ENCODE results near the gene LPO. TPM values are rescaled to one million over a fixed set of nuclear protein-coding genes. Genes with fewer than 3 reads are reported as not detected.

The LPO gene
- total RNA-seq, 1 experiment from 2014 or later = not detected

DNA sequence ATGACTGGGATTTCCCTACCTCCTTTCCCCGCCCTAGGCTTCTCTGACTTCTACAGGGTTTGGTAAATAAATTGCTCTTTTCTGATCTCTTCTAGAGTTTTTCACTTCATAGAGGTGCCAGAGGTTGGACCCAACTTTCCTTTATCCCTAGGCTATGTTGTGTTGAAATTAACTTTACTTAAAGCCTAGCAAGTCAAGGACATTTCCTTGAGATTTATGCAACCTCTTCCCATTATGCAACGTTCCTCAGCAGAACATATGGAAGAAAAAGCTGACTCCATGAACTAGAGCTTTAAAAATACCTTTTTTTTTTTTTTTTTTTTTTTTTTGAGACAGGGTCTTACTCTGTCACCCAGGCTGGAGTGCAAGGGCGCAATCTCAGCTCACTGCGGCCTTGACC, 26.9 kb downstream of the LPO start:
- Mint-ChIP-seq H3K4me3 (ENCODE audit: low read depth, unreplicated experiment) (no peak overlapping the region), H3K4me1 (ENCODE audit: low read depth, unreplicated experiment) (no peaks in the 10 kb centered on the region), H3K27me3 (ENCODE audit: unreplicated experiment) (peaks cover 98% of the 10 kb centered on the region), H3K9me3 (ENCODE audit: low read depth, unreplicated experiment) (no peaks in the 10 kb centered on the region), H3K27ac (ENCODE audit: unreplicated experiment) (no peak overlapping the region), H3K36me3 (ENCODE audit: insufficient read depth, unreplicated experiment) (no peaks in the 10 kb centered on the region)
- intact Hi-C loops (cut with micrococcal nuclease; ENCODE audit: unreplicated experiment) = no loop called here
- DNase-seq = no peak
- no peak for TF ChIP-seq CTCF (IDR thresholded peaks at IDR 0.05; ENCODE audit: unreplicated experiment)
- BruUV-seq (replicated peaks) = no TSS peak
- CTCF ChIA-PET = interaction anchor here (0.6 kb wide), 1 partner anchor 46 kb away, joined by 6 read pairs; no protein-coding TSS in a partner anchor

DNA sequence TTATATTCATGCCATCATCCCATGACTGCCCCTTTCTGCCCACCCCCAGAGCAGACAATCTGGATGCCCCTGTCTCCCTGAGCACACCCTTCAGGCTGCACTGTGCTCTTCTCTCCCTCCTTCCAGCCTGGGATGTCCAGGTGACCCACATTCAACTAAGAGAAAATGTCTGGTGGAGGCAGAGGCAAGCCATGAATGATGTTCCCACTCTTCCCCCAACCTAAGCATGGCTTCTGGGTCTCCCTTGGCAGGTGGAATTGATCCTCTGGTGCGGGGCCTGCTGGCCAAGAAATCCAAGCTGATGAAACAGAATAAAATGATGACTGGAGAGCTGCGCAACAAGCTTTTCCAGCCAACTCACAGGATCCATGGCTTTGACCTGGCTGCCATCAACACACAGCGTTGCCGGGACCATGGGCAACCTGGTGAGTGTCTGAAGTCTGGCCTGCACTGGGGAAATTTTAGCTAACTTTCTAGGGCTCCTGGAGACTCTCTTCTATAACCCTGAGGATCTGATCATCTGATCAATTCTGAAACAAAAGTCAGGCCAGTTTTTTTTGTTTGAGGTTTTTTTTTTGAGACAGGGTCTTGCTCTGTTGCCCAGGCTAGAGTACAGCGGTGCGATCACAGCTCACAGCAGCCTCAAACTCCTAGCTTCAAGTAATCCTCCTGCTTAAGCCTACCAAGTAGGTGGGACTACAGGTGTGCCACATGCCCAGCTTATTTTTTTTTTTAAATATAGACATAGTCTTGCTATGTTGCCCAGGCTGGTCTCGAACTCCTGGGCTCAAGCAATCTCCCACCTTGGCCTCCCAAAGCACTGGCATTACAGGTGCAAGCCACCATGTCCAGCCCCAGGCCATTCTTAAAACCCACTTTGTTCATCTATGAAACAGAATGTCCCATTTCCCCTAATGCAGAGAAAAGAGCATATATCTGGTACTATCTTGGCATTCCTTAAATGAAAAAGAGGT, 27.8 kb downstream of the LPO start:
- Mint-ChIP-seq H3K9me3 (ENCODE audit: low read depth, unreplicated experiment) (no peaks in the 10 kb centered on the region), H3K27ac (ENCODE audit: unreplicated experiment) (no peak overlapping the region), H3K27me3 (ENCODE audit: unreplicated experiment) (peaks cover 90% of the 10 kb centered on the region), H3K36me3 (ENCODE audit: insufficient read depth, unreplicated experiment) (no peaks in the 10 kb centered on the region), H3K4me3 (ENCODE audit: low read depth, unreplicated experiment) (no peak overlapping the region), H3K4me1 (ENCODE audit: low read depth, unreplicated experiment) (no peaks in the 10 kb centered on the region)
- no peak for DNase-seq
- intact Hi-C loops (cut with micrococcal nuclease; ENCODE audit: unreplicated experiment) = no loop called here
- CTCF ChIA-PET = no interaction called here
- no TSS peak for BruUV-seq (replicated peaks)
- no peak for TF ChIP-seq CTCF (IDR thresholded peaks at IDR 0.05; ENCODE audit: unreplicated experiment)

DNA sequence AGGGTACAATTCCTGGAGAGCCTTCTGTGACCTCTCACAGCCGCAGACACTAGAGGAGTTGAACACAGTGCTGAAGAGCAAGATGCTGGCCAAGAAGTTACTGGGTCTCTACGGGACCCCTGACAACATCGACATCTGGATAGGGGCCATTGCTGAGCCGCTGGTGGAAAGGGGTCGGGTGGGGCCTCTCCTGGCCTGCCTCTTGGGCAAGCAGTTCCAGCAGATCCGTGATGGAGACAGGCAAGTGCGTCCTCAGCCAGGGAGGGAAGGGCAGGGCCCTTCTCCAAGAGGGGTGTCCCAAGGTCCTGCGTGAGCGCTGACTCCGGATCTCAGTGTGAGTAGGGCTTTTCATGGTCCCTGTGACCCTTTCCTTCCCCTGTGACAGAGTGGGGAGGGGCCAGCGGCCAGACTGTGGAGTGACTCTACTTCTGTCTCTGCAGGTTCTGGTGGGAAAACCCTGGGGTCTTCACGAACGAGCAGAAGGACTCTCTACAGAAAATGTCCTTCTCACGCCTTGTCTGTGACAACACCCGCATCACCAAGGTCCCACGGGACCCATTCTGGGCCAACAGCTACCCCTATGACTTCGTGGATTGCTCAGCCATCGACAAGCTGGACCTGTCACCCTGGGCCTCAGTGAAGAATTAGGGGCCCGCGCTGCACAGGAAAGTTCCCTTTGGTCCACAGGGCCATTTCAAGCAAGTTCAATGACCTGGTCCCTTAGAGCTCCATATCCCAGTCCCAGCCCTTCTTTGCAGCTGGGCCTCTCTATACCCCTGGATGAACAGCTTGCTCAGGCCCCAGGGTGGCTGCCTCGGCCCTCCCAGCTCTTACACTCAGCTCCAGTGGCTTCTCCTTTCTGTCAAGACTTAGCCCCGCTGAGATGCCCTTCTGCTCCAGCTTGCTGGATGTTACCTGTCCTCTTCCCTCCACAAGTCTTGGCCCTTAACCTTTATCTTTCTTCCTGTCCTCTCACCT, 29.3 kb downstream of the LPO start:
- intact Hi-C loops (cut with micrococcal nuclease; ENCODE audit: unreplicated experiment) = no loop called here
- no peak overlapping the region for H3K27ac Mint-ChIP-seq (ENCODE audit: unreplicated experiment)
- H3K27me3 Mint-ChIP-seq (ENCODE audit: unreplicated experiment) = peaks cover 86% of the 10 kb centered on the region
- no TSS peak for BruUV-seq (replicated peaks)
- no peaks in the 10 kb centered on the region for H3K9me3 Mint-ChIP-seq (ENCODE audit: low read depth, unreplicated experiment)
- DNase-seq = no peak
- no peak for TF ChIP-seq CTCF (IDR thresholded peaks at IDR 0.05; ENCODE audit: unreplicated experiment)
- H3K4me3 Mint-ChIP-seq (ENCODE audit: low read depth, unreplicated experiment) = no peak overlapping the region
- CTCF ChIA-PET = no interaction called here
- H3K36me3 Mint-ChIP-seq (ENCODE audit: insufficient read depth, unreplicated experiment) = no peaks in the 10 kb centered on the region
- H3K4me1 Mint-ChIP-seq (ENCODE audit: low read depth, unreplicated experiment) = no peaks in the 10 kb centered on the region

GRCh38 chr17:58268326-58268725, 29.9 kb downstream of the LPO start:
- H3K36me3 Mint-ChIP-seq (ENCODE audit: insufficient read depth, unreplicated experiment) = no peaks in the 10 kb centered on the region
- CTCF ChIA-PET = no interaction called here
- H3K9me3 Mint-ChIP-seq (ENCODE audit: low read depth, unreplicated experiment) = no peaks in the 10 kb centered on the region
- H3K4me1 Mint-ChIP-seq (ENCODE audit: low read depth, unreplicated experiment) = no peaks in the 10 kb centered on the region
- DNase-seq = no peak
- no peak overlapping the region for H3K27ac Mint-ChIP-seq (ENCODE audit: unreplicated experiment)
- H3K4me3 Mint-ChIP-seq (ENCODE audit: low read depth, unreplicated experiment) = no peak overlapping the region
- TF ChIP-seq CTCF (IDR thresholded peaks at IDR 0.05; ENCODE audit: unreplicated experiment) = no peak
- BruUV-seq (replicated peaks) = no TSS peak
- peaks cover 86% of the 10 kb centered on the region for H3K27me3 Mint-ChIP-seq (ENCODE audit: unreplicated experiment)
- intact Hi-C loops (cut with micrococcal nuclease; ENCODE audit: unreplicated experiment) = no loop called here
